K562 (cell line): ENCODE data around the gene ITGAD.

Source experiments
- CCAR2 ChIP-seq: fragments of 200-400 bp; formaldehyde crosslinking; IDR thresholded peaks from 2 replicates; pipeline ENCODE4 v1.6.1; 2017; ENCODE audit warnings: mild to moderate bottlenecking, low read depth, low read length
- KDM1A ChIP-seq, 2 experiments: fragments of 450-650 bp; IDR thresholded peaks; 2 replicates each; pipeline ENCODE4 v1.6.1; 2016; ENCODE audit warnings: mild to moderate bottlenecking in 2 of 2
- PTBP1 ChIP-seq: fragments of 200-400 bp; formaldehyde crosslinking; IDR thresholded peaks from 2 replicates; pipeline ENCODE4 v1.6.1; 2017; ENCODE audit warnings: low read depth, low read length
- SMARCC2 ChIP-seq: fragments of 450-650 bp; IDR thresholded peaks from 2 replicates; pipeline ENCODE4 v1.6.1; 2017; ENCODE audit warnings: antibody characterized with exemption, moderate library complexity, mild to moderate bottlenecking, low read depth
- TCF7L2 ChIP-seq: fragments of 150-350 bp; IDR thresholded peaks from 2 replicates; pipeline ENCODE4 v1.6.1; 2016; ENCODE audit warnings: low read depth, mild to moderate bottlenecking, low read length, moderate library complexity
- TF ChIP-seq, protein P1 (sequence below), 3 experiments: IDR thresholded peaks in 2 of 3; conservative IDR thresholded peaks in 1 of 3; 2 replicates each; pipeline ENCODE4 v1.5.1; 2011 to 2012; ENCODE audit warnings: low read length in 3 of 3, mild to moderate bottlenecking in 3 of 3, control low read depth in 2 of 3, improper control_type of control experiment in 1 of 3, inconsistent platforms in 1 of 3, low read depth in 1 of 3, mixed read lengths in 1 of 3, moderate library complexity in 1 of 3; ENCODE audit not compliant: insufficient read depth in 2 of 3

DNA sequence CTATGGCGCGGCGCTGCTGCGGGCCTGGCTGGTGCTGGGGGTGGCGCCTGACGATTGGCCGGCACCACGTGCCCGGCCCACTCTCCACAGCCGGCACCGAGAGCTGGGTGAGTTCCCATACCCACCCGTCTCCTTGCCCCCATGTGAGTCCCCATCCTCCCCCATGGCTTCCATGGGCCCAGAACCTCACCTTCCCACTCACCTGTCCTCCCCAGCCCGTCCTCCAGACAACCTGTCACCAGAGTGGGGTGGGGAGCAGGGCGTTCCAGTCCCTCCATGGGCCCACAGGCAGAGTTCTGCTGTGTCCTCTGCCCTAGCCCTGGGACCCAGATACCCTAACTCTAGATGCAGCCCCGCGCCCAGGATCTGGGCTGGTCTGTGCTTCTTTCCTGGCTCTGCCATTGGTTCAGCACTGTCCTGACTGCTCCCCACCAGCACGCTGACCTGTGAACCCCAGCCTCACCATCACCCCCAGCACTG lies 71.7 kb downstream of the ITGAD start:
- TF ChIP-seq SMARCC2 (no peak), CCAR2 (no peak), TCF7L2 (no peak), PTBP1 (no peak), KDM1A (IDR thresholded peaks at IDR 0.05) (no peak)
- TF ChIP-seq, protein P1, sequence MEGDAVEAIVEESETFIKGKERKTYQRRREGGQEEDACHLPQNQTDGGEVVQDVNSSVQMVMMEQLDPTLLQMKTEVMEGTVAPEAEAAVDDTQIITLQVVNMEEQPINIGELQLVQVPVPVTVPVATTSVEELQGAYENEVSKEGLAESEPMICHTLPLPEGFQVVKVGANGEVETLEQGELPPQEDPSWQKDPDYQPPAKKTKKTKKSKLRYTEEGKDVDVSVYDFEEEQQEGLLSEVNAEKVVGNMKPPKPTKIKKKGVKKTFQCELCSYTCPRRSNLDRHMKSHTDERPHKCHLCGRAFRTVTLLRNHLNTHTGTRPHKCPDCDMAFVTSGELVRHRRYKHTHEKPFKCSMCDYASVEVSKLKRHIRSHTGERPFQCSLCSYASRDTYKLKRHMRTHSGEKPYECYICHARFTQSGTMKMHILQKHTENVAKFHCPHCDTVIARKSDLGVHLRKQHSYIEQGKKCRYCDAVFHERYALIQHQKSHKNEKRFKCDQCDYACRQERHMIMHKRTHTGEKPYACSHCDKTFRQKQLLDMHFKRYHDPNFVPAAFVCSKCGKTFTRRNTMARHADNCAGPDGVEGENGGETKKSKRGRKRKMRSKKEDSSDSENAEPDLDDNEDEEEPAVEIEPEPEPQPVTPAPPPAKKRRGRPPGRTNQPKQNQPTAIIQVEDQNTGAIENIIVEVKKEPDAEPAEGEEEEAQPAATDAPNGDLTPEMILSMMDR (IDR thresholded peaks at IDR 0.05 in 2 of 3, conservative IDR thresholded peaks at IDR 0.05 in 1 of 3; ENCODE audit: insufficient read depth in 2 of 3, low read depth in 1 of 3, low read length in 3 of 3): no peak
